Right ventricle myocardium inferior (tissue), 1 donor: ENCODE measurements around the gene SPDYE4. TPM values are rescaled to one million over a fixed set of nuclear protein-coding genes. Genes with fewer than 3 reads are reported as not detected.

ENCODE experiments used
- ATAC-seq: fragments of 200-7000 bp; cut with Tn5 transposase; one replicate; pipeline ENCODE4 v1.9.1; 2020; ENCODE audit warnings: mild to moderate bottlenecking, moderate library complexity
- DNase-seq: peaks from one replicate; pipeline ENCODE4 v3.0.0; 2021; ENCODE audit errors: missing footprints
- intact Hi-C: fragments of 100-400 bp; cut with DNase I; formaldehyde crosslinking; loops from one replicate; pipeline ENCODE4 v1.11.0; 2022
- total RNA-seq: library from RNA; stranded (reverse); fragmentation: NEBNext Ultra II Directional; extraction: Animal tissue kit (Norgen Biotek cat#: 25700); gene quantifications from one replicate; pipeline ENCODE4 v1.2.1, GENCODE V29; 2021
- donor health status: DM: no; HTN: yes; CAD: no; lungs with severe emphysema.

Gene SPDYE4
- total RNA-seq, 1 donor from 2014 or later: not detected

GRCh38 chr17:8745586-8746500 is 12.5 kb downstream of the SPDYE4 start:
- ATAC-seq: peak; percentile 95
- intact Hi-C loops: loop anchor here (2.0 to 5.0 kb wide), 3 partner anchors 114 to 335 kb away; partner anchors contain the start of gene MYH10
- peak; percentile 87 for DNase-seq

GRCh38 chr17:8744086-8744785 is 14.1 kb downstream of the SPDYE4 start:
- no peak for ATAC-seq
- no peak for DNase-seq

GRCh38 chr17:8742819-8743218 is 15.5 kb downstream of the SPDYE4 start:
- DNase-seq: no peak
- intact Hi-C loops: no loop called here
- ATAC-seq: no peak

More at GRCh38 chr17:8744086-8744785, 14.1 kb downstream of the SPDYE4 start:
- intact Hi-C loops: loop anchor here (2.0 kb wide), 1 partner anchor 333 kb away; no protein-coding TSS in a partner anchor

- ATAC-seq: no peak
- intact Hi-C loops: no loop called here
- DNase-seq: no peak
Observed at GRCh38 chr17:8742274-8742673, 16.1 kb downstream of the SPDYE4 start.

- DNase-seq: no peak
- no peak for ATAC-seq
- intact Hi-C loops: no loop called here
Observed at GRCh38 chr17:8741771-8742170, 16.6 kb downstream of the SPDYE4 start.

GRCh38 chr17:8741366-8741765 is 17.0 kb downstream of the SPDYE4 start:
- intact Hi-C loops: no loop called here

GRCh38 chr17:8740486-8740885 is 17.9 kb downstream of the SPDYE4 start:
- no peak for DNase-seq
- intact Hi-C loops: no loop called here

More at GRCh38 chr17:8741366-8741765, 17.0 kb downstream of the SPDYE4 start:
- DNase-seq (no peak), ATAC-seq (no peak)

GRCh38 chr17:8739097-8739496 is 19.2 kb downstream of the SPDYE4 start:
- ATAC-seq (no peak), DNase-seq (no peak)
- intact Hi-C loops: no loop called here

More at GRCh38 chr17:8740486-8740885, 17.9 kb downstream of the SPDYE4 start:
- no peak for ATAC-seq

- no peak for ATAC-seq
- intact Hi-C loops: no loop called here
- no peak for DNase-seq
Observed at GRCh38 chr17:8736796-8737195, 21.6 kb downstream of the SPDYE4 start.

GRCh38 chr17:8736362-8736761 is 22.0 kb downstream of the SPDYE4 start:
- intact Hi-C loops: no loop called here
- DNase-seq (no peak), ATAC-seq (no peak)

- intact Hi-C loops: no loop called here
- DNase-seq: no peak
- no peak for ATAC-seq
Observed at GRCh38 chr17:8735336-8735939, 22.9 kb downstream of the SPDYE4 start.

- intact Hi-C loops: no loop called here
- DNase-seq (no peak), ATAC-seq (no peak)
Observed at GRCh38 chr17:8734876-8735275, 23.5 kb downstream of the SPDYE4 start.

GRCh38 chr17:8732406-8733085 is 25.8 kb downstream of the SPDYE4 start:
- no peak for ATAC-seq
- intact Hi-C loops: no loop called here
- no peak for DNase-seq

GRCh38 chr17:8729860-8730259 is 28.5 kb downstream of the SPDYE4 start:
- intact Hi-C loops: no loop called here
- no peak for DNase-seq
- ATAC-seq: no peak

GRCh38 chr17:8729421-8729820 is 28.9 kb downstream of the SPDYE4 start:
- ATAC-seq: no peak
- intact Hi-C loops: no loop called here

GRCh38 chr17:8728971-8729370 is 29.4 kb downstream of the SPDYE4 start:
- intact Hi-C loops: no loop called here
- no peak for ATAC-seq

More at GRCh38 chr17:8729421-8729820, 28.9 kb downstream of the SPDYE4 start:
- no peak for DNase-seq

GRCh38 chr17:8728251-8728938 is 30.0 kb downstream of the SPDYE4 start:
- intact Hi-C loops: no loop called here
- no peak for DNase-seq
- no peak for ATAC-seq

More at GRCh38 chr17:8728971-8729370, 29.4 kb downstream of the SPDYE4 start:
- no peak for DNase-seq

- no peak for ATAC-seq
- DNase-seq: no peak
- intact Hi-C loops: no loop called here
Observed at GRCh38 chr17:8726941-8727555, 31.3 kb downstream of the SPDYE4 start.
